ENCODE results near the gene BNC1. TPM values are rescaled to one million over a fixed set of nuclear protein-coding genes. Genes with fewer than 3 reads are reported as not detected.
"Not testable (repeated sequence)": the region's sequence is repeated elsewhere in the genome, so short reads cannot be mapped to it uniquely, and the experiment has no call there.

Gene BNC1
- total and polyA plus RNA-seq, 12 donors = 0.06 to 0.71 (median 0.16) TPM; not detected in 1

GRCh38 chr15:83230242-83230641, 54.2 kb downstream of the BNC1 start:
- intact Hi-C loops (cut with DNase I) = no loop called here
- ATAC-seq (no peak), DNase-seq (no peak)
- no peak for TF ChIP-seq CTCF (IDR thresholded peaks at IDR 0.05)
- H3K4me3 ChIP-seq = no peak overlapping the region
- H3K27ac ChIP-seq = no peak overlapping the region
- H3K36me3 ChIP-seq = no peaks in the 10 kb centered on the region
- WGBS, 2 donors = 93 to 95% methylated on average over 21 of the region's 21 CpGs
- H3K9me3 ChIP-seq = no peaks in the 10 kb centered on the region
- H3K4me1 ChIP-seq = no peaks in the 10 kb centered on the region
- no peaks in the 10 kb centered on the region for H3K27me3 ChIP-seq

GRCh38 chr15:83225449-83225848, 59.0 kb downstream of the BNC1 start:
- no peaks in the 10 kb centered on the region for H3K4me1 ChIP-seq
- H3K27me3 ChIP-seq = no peaks in the 10 kb centered on the region
- no peak for TF ChIP-seq CTCF (IDR thresholded peaks at IDR 0.05)
- ATAC-seq (no peak), DNase-seq (no peak)
- WGBS, 2 donors = 83 to 85% methylated on average over 9 of the region's 9 CpGs
- no peak overlapping the region for H3K27ac ChIP-seq
- peaks cover 0 to 5% (median 0%) of the 10 kb centered on the region in 11 donors for H3K9me3 ChIP-seq
- no peaks in the 10 kb centered on the region for H3K36me3 ChIP-seq
- intact Hi-C loops (cut with DNase I) = no loop called here
- peak overlapping the region in 1 of 10 donors; percentile 11 for H3K4me3 ChIP-seq

- 98 to 99% methylated on average over 9 of the region's 9 CpGs for WGBS, 2 donors
These were observed 62.7 kb downstream of the BNC1 start for GRCh38 chr15:83221781-83222180.

GRCh38 chr15:83219026-83219425, 65.4 kb downstream of the BNC1 start:
- H3K27ac ChIP-seq = no peak overlapping the region
- intact Hi-C loops (cut with DNase I) = no loop called here
- 98 to 100% methylated on average over 1 of the region's 1 CpG for WGBS, 2 donors

More at GRCh38 chr15:83221781-83222180, 62.7 kb downstream of the BNC1 start:
- DNase-seq; H3K4me1 ChIP-seq; ATAC-seq; H3K36me3 ChIP-seq; H3K4me3 ChIP-seq; H3K27ac ChIP-seq; H3K27me3 ChIP-seq; H3K9me3 ChIP-seq; intact Hi-C loops (cut with DNase I): not testable (repeated sequence)

More at GRCh38 chr15:83219026-83219425, 65.4 kb downstream of the BNC1 start:
- Histone ChIP-seq H3K9me3 (peaks cover 0 to 5% (median 0%) of the 10 kb centered on the region in 11 donors), H3K4me3 (no peak overlapping the region), H3K4me1 (no peaks in the 10 kb centered on the region), H3K36me3 (no peaks in the 10 kb centered on the region), H3K27me3 (peaks cover 0 to 4% (median 0%) of the 10 kb centered on the region in 7 donors)
- no peak for ATAC-seq
- no peak for TF ChIP-seq CTCF (IDR thresholded peaks at IDR 0.05)
- DNase-seq = no peak

Measured in heart right ventricle (tissue), 16 donors.